Stimulated activated CD8-positive, alpha-beta memory T cell treated with anti-CD3 and anti-CD28 coated beads, Interleukin-7, amount 100 ng/mL, for 1 hour (primary cell): ENCODE measurements around the gene LRRC8A.
"Not testable (repeated sequence)": the region's sequence is repeated elsewhere in the genome, so short reads cannot be mapped to it uniquely, and the experiment has no call there.

Experiments
- DNase-seq, 2 donors: peaks; one replicate each; pipeline ENCODE4 v3.0.0-alpha.2; 2020; ENCODE audit warnings: low read depth in 2 of 2

The LRRC8A gene

DNA sequence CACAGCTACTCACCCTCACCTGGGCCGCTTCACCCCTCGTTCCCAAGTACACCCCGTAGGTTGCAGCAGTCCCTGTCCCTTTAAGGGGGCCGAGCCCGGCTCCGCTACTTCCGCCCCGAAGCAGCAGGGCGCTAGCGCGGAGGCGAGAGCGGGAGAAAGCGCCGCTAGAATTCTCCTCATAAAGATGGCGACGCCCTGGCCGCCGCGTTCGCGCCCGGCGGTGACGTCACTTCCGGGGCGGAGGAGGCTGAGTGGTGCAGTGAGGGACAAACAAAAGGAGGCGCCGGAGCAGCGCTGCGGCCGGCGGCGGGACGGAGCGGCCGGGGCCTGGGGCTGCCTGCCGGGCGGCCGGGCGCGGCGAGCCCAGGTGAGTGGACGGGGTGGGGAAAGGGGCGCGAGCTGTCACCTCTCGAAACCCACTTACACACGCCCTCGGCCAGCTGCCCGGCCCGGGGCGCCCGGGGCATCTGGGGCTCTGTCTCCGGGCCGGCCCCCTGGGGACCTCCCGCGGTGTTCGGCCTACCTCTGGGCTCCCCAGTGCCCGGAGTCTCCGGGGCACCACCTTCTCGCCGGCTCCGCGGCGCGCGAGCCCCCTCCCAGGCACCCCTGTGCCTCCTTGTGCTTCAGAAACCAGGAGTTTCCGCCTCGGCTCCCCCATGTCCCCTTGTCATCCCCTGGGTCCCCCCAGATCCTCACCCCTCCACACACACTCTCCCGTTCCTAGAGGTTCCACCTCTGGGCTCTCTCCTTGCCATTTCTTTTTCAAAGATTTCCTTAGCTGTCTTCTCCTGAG, at the start of gene LRRC8A, which contains the start of gene KYAT1:
Gene LRRC8A, plus strand, starts transcription at position 250 of the 793 bp plus-strand sequence. CDS start 25,032 bp downstream, outside the sequence.
Gene KYAT1, minus strand, starts transcription at position 67 of the 793 bp plus-strand sequence. CDS start 36,545 bp downstream, outside the sequence.
- peak; percentile 97 to 98 for DNase-seq

DNA sequence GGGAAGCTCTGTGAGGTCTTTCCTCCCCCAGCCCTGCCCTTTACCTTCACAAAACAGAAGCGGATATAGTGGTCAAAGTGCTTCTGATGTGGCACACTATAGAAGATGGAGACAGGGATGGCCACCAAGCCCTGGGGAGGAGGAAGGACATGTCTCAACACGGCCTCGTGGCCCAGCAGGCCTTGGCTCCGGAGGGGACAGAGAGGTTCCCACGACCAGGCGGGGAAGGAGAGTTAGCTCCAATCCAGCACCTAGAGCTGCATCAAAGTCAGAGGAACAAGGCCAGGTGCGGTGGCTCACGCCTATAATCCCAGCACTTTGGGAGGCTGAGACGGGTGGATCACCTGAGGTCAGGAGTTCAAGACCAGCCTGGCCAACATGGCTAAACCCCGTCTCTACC, 48.2 kb upstream of the LRRC8A start:
- no peak for DNase-seq

DNA sequence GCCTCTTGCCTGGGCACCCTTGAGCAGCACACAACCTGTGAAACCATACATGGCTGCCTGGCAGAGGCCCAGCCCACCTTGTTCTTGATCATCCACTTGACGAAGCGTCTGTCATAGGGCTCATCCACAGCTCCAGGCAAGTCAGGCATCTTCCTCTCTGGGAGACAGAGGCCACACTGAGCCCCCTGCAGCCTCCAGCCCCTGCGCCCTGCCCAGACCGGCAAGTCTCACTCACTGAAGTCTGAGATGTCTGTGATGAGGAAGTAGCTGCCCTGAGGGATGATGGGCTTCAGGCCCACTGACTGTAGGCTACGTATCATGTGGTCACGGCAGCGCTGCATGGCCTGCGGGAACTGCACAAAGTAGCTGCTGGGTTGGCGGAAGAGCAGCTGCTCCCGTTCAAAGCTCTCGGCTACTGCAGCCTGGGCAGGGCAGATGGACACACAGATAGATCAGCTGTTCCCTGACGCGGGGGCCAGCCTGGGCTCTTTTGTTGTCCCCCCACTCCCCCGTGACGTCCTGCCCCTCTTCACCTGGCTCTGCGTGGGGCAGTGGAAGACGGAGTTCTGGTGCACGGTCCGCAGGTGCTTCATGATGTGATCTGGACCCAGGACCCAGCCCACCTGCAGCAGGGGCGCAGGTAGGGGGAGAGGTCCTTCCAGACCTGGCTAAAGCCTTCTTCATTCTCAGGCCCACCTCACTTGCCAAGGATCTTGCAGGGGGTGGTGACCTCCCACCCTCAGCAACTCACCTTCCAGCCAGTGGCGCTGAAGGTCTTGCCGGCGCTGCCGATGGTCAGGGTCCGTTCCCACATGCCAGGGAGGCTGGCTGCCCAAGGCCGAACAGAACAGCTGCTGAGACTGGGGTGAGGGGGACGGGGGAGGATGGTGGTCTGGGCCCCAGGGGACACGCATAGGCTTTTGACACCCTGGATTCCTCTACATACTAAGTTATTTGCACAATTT, 46.4 kb upstream of the LRRC8A start:
- no peak for DNase-seq

DNA sequence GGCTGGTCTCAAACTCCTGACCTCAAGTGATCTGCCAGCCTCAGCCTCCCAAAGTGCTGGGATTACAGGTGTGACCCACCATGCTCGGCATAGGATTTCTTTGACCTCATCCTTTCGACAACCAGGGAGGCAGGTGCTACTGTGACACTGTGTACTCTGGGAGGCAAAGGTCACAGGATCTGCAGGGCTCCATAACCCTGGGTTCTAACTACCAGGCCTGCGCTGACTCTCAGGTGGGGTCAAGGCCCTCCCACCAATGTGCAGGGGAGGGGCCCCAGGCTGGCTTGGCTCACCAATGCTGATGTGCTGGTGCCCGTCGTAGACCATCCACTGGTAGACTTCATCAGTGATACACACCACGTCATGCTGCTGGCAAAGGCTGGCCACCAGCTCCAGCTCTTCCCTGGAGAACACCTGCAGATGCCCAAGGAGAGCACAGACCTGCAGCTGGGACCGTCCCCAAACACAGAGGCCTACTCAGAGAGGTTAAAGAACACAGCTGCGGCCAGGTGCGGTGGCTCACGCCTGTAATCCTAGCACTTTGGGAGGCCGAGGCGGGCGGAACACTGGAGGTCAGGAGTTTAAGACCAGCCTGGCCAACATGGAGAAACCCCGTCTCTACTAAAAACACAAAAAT, 45.3 kb upstream of the LRRC8A start:
- no peak for DNase-seq

DNA sequence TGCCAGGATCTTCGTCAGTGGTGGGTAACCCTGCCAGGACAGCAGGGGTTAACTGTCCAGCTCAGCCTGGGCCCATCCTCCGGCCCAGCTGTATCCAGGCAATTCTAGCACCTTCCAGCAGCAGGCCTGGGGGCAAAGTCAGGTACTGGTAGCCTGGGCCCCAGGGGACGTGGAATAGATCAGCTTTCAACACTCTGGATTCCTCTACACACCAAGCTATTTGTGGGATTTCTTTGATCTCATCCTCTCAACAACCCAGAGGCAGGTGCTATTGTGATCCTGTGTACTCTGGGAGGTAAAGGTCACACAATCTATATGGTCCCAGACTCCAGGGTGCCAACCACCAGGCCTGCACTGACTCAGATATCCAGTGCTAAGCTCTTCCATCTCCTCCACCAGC, 43.6 kb upstream of the LRRC8A start:
- DNase-seq, result no peak

DNA sequence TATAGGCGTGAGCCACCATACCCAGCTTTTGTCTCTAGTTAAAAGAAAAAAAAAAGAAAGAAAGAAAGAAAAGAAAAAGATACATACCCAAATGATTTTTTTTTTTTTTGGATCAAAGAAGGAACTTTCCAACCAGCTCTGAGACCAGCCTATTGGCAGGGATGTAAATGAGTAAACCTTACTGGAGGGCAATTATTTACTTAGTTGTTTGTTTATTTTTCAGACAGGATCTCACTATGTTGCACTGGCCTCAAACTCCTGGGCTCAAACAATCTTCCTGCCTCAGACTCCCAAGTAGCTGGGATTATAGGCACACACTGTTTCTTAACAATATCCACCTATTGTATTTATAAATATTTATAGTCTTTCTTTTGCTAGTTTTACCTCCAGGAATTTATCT, 41.4 kb upstream of the LRRC8A start:
- DNase-seq, result no peak

DNA sequence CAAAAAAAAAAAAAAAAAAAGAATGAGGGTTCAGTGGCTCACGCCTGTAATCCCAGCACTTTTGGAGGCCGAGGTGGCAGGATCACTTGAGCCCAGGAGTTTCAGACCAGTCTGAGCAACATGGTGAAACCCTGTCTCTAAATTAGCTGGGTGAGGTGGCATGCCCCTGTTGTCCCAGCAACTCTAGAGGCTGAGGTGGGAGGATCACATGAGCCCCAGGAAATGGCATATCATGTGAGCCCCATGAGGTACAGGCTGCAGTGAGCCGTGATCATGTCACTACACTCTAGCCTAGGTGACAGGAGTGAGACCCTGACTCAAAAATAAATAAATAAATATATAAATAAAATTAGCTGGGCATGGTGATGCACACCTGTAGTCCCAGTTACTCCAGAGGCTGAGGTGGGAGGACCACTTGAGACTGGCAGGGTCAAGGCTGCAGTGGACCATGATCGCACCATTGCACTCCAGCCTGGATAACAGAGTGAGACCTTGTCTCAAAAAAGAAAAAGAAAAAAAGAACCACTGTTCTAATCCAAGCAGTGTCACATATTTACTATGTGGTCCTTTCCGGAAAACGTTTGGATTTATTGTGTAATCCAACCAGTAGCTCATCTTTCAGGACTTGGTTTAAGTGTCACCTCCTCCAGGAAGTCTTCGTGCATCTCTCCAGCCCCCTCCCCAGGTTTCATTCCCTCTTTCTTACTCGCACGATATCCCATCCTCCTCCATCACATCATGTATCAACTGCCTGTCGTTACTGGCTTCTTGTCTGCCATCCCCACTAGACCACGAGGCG, 40.0 kb upstream of the LRRC8A start:
- DNase-seq, result no peak

DNA sequence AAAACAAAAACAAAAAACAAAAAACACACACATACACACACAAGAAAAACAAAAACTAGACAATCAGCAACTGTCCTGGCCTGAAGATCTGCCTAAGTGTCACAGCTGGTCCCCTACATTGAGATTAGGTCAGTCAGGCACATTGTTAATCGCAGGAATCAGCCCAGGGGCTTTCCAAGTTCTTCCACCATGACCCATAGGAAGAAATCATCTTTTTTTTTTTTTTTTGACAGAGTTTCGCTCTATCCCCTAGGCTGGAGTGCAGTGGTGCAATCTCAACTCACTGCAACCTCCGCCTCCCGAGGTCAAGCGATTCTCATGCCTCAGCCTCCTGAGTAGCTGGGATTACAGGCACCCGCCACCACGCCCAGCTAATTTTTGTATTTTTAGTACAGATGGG, 38.8 kb upstream of the LRRC8A start:
- DNase-seq, result not testable (repeated sequence)

DNA sequence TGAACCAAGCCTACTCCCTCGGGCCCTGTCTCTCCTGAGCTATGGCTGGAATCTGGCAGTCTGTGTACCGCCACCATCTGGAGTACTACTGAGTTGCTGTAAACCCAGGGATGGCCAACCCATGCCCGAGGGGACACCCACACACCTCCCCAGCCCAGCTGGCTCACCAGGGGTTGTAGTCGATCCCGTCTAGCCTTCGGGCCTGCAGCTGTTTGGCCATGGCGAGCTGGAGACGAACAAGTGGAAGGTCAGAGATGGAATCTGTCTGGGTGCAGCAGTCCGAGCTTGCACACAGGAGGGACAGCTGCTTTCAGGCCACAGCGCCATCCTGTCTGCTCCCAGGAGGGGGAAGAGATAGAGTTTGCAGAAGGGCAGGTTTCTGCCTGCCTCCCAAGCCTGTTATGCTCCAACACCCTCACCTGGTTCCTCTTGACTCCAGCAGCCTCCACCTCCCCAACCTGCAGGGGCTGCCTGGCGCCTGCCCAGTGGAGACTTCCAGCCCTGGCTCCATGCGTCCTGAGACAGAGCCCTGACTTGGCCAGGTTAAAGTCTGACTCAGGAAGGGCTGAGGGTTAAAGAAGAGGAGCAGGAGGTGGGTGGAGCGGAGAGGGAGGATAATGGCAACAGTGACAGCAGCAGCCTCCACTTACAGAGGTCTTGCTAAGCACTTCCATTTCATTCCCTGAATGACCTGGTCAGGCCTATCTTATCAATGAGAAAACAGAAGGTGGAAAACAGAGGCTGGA, 36.6 kb upstream of the LRRC8A start:
- DNase-seq, result no peak

DNA sequence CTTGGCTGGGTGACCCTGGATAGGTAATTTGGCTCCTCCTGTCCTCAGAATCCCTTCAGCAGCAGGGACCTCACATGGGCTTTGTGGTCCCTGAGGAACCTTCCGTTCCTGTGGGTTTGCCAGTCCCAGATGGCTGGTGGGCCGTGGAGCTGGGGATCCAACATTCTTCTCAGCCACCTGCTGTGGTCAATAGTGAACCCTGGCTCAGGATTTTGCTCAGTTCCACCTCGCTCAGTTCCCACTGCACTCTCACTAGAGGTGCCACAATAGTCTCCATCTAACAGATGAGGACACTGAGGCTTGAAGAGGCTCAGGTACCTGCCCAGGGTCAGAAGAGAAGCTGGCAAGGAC, 35.3 kb upstream of the LRRC8A start:
- DNase-seq, result no peak

DNA sequence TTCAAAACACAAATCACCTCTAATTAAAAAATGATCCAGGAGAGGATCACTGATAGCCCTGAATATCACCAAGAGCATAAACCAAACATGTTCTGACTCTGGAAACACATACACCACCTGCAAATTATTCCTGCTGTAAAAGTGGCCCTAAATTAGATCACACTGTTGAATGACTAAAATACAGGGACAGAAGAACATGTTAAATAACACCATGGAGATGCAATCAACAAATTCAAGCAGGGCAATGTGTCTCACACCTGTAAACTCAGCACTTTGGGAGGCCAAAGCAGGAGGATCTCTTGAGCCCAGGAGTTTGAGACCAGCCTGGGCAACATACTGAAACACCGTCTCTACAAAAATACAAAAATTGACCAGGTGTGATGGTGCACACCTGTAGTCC, 34.1 kb upstream of the LRRC8A start:
- DNase-seq, result no peak

DNA sequence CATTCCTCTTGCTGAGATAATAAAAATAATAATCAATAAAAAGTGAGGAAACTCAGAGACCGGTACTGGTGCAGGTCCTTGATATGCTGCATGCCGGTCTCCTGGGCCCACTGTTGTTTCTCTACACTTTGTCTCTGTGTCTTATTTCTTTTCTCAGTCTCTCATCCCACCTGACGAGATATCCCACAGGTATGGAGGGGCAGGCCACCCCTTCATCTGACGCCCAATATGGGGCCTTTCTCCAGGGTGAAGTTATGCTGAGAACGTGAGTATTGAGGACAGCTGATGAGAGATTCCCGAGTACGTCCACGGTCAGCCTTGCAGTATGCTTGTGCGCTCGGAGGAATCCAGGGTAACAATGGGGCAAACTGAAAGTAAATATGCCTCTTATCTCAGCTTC, 30.9 kb upstream of the LRRC8A start:
- not testable (repeated sequence) for DNase-seq

DNA sequence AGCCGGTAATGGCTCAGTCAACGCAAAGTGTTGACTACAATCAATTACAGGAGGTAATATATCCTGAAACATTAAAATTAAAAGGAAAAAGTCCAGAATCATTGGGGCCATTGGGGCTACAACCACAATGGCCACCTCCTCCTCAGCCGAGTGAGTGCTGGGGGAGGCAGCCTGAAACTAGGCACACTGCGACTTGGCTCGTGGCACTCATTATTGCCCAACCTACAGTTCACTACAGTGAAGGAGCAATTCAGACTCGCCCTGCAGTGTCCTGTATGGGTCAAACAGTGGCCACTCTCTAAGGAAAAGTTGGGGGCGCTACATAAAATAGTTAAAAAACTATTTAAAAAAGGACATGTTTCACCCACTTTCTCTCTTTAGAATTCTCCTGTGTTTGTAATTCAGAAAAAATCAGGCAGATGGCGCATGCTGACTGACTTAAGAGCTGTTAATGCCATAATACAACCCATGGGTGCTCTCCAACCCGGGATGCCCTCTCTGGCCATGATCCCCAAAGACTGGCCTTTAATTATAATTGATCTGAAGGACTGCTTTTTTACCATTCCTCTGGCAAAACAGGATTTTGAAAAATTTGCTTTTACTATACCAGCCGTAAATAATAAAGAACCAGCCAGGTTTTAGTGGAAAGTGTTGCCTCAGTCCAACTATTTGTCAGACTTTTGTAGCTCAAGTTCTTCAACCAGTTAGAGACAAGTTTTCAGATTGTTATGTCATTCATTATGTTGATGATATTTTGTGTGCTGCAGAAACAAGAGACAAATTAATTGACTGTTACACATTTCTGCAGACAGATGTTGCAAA, 29.9 kb upstream of the LRRC8A start:
- not testable (repeated sequence) for DNase-seq

DNA sequence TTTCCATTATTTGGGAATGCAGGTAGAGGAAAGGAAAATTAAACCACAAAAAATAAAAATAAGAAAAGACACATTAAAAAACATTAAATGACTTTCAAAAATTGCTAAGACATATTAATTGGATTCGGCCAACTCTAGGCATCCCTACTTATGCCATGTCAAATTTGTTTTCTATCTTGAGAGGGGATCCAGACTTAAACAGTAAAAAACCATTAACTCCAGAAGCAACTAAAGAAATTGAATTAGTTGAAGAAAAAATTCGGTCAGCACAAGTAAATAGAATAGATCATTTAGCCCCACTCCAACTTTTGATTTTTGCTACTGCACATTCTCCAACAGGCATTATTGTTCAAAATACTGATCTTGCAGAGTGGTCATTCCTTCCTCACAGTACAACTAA, 29.3 kb upstream of the LRRC8A start:
- DNase-seq, result not testable (repeated sequence)

DNA sequence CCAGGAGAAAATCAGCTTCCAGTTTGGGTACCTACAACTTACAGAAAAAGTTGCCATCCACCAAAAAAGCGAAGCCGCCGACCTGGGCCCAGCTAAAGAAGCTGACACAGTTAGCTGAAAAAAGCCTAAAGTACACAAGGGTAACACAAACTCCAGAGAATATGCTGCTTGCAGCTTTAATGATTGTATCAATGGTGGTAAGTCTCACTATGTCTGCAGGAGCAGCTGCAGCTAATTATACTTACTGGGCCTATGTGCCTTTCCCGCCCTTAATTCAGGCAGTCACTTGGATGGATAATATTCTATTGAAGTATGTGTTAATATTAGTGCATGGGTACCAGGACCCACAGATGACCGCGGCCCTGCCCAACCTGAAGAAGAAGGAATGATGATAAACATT, 27.5 kb upstream of the LRRC8A start:
- DNase-seq, result not testable (repeated sequence)

DNA sequence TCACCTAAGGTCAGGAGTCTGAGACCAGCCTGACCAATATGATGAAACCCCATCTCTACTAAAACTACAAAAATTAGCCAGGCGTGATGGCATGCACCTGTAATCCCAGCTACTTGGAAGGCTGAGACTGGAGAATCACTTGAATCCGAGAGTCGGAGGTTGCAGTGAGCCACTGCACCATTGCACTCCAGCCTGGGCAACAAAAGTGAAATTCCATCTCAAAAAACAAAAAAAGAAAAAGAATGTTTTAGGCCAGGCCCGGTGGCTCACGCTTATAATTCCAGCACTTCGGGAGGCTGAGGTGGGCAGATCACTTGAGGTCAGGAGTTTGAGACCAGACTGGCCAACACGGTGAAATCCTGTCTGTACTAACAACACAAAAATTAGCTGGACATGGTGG, 23.5 kb upstream of the LRRC8A start:
- DNase-seq, result not testable (repeated sequence)

DNA sequence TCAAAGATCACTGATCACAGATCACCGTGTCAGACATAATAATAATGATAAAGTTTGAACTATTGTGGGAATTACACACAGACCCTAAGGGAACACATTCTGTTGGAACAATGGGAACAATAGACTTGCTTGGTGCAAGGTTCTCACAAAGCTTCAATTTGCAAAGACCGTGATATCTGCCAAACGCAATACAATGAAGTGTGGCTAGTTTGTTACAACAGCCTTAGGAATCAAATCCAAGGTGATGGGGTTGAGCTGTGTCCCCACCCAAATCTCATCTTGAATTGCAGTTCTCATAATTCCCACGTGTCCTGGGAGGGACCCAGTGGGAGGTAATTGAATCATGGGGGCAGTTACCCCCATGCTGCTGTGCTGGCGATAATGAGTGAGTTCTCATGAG, 21.0 kb upstream of the LRRC8A start:
- no peak for DNase-seq

DNA sequence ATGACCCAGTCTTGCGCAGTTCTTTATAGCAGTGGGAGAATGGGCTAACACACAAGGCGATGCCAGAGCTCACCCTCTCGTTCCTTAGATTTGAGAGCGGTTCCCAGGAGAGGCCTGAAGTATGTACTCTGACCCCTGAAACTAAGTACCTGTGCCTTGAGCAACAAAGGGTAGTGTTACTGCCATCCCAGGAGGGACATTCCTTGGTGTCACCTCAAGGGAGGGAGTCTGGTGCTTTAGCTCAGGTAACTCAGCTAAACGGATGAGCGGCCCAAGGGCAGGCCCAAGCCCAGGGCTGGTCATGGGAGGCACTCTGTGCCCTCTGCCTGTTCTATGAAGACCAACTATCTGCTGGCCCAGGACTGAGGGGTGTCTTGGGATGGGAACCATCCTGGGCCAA, 20.4 kb upstream of the LRRC8A start:
- no peak for DNase-seq

DNA sequence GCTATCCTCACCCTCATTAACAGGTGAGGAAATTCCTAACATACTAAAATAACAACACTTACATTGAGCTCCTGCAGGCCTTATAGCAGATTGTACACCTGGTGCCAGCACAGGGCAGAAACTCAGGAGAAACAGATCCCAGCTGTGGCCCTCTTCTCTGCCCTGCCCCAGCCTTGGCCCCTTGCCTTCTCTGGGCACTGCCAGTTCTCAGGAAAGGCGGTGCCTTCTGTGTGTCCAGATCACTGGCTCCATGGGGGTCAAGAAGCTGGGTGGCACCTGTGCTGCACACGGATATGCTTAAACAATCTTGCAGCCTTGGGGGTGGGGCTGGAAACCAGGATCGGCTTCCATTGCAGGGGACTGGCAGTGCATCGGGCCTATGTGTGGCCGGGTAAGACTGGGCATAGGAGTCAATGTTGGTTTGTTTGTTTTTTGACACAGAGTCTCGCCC, 19.5 kb upstream of the LRRC8A start:
- no peak for DNase-seq

DNA sequence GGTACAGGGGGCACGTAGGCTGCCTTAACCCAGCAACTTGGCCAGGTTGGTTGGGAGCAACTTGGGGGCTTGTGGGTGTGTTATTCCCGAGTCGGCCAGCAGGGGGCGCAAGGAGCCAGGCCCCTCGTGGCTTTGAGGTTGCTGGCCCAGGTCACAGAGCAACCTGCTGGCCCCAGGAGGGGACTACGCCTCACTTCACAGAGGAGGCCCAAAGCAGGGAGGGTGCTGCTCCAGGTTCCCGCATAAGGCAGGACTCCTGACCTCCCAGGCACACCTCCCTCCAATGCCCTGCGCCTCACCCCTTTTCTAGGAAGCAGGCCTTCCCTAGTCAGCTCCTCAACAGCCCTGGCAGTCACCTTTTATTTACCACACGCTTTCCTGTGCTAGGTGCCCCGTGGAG, 18.3 kb upstream of the LRRC8A start:
- DNase-seq, result peak; percentile 74 to 82
